Measurements from ENCODE around the gene SLC30A5.

The SLC30A5 gene

GRCh38 chr5:69167929-69168328 lies 74.1 kb downstream of the SLC30A5 start:
- peak; percentile 13 for DNase-seq (ENCODE audit: low spot score)

- no peak for DNase-seq (ENCODE audit: low spot score)
Observed at GRCh38 chr5:69170495-69170894, 76.7 kb downstream of the SLC30A5 start.

- no peak for DNase-seq (ENCODE audit: low spot score)
Observed at GRCh38 chr5:69170969-69171368, 77.2 kb downstream of the SLC30A5 start.

Data from D341Med (cell line).